Fibroblast of skin of right quadriceps (primary cell): ENCODE measurements around the gene SF3B6.
A peak's percentile ranks its signal among the peaks of the same experiment; 100 is the strongest.
"Not testable (repeated sequence)": the region's sequence is repeated elsewhere in the genome, so short reads cannot be mapped to it uniquely, and the experiment has no call there.

ENCODE experiments used
- DNase-seq: peaks from one replicate; pipeline ENCODE4 v3.0.0-alpha.2; 2013

The SF3B6 gene

DNA sequence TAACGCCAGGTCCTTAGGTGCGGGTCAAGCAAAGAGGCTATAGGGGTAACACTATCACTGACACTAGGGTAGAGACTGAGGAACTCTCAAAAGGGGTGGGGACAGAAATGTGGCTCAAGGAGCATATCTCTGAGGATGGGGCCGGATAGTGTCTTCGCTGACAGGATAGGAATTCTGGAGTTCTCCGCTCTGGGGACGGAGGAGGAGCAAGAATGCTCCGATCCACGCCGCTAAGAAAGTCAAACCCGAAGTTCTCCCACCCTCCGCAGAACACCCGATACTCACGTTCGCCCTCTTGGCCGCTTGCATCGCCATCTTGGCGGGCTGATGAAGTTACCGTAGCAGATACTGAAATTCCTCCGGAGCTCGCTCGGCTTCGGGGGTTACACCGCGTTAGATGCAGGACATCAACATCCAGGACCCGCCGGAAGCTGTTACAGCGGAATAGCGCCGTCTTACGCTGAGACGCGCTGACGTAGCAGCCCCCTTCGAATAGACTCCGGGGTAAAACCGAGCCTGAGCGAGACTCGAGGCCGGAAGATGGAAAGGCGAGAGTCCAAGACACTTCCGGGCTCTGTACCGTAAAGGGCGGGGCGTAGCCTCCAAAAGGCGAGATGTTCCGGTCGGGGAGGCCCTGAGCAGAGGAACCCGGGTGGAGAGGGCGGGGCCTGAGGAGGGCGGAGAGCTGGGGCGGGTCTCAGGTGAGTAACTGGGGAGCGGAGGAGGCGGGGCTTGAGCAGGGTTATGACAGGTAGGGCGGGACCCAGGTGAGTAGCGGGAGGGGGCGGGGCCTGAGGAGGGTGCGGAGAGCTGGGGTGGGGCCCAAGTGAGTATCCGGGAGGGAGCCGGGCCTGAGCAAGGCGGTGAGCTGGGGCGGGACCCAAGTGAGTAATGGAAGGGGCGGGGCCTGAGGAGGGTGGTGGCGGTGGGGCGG lies at the start of gene SF3B6:
SF3B6 (minus strand) TSS at position 412 of the 934 bp plus-strand sequence; CDS start at position 315, 97 bp downstream.
- peak; percentile 99 for DNase-seq

DNA sequence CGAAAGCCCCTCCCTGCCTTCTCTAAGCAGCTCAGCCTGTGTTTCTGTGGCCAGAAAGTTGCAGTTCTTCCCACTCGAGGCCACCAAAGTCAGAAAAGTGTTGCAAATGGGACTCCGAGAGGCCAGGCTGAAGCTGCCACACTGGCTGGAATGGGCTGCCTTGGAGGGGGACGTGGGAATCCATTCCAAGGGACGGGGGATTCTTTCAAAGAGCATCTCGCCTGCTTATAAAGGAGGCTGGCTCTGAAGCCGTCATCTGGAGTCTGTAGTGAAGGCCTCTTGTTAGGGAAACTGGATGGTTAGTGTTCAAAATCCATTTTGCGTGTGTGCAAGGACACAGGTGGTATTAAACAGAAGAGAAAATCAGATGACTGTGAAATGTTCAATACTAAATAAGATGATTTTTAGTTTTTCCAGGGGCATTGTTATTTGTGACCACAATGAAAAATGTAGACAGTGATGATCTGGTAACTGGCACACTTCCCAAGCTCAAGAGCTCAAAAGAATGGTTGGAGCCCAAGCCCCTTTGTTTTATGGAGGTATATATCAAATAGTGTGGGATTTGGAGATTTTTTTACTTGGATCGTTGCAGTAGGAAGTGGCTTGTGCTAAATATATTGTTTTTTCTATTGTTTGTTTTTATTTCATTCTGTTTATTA lies 47.9 kb upstream of the SF3B6 start:
- peak; percentile 39 for DNase-seq

DNA sequence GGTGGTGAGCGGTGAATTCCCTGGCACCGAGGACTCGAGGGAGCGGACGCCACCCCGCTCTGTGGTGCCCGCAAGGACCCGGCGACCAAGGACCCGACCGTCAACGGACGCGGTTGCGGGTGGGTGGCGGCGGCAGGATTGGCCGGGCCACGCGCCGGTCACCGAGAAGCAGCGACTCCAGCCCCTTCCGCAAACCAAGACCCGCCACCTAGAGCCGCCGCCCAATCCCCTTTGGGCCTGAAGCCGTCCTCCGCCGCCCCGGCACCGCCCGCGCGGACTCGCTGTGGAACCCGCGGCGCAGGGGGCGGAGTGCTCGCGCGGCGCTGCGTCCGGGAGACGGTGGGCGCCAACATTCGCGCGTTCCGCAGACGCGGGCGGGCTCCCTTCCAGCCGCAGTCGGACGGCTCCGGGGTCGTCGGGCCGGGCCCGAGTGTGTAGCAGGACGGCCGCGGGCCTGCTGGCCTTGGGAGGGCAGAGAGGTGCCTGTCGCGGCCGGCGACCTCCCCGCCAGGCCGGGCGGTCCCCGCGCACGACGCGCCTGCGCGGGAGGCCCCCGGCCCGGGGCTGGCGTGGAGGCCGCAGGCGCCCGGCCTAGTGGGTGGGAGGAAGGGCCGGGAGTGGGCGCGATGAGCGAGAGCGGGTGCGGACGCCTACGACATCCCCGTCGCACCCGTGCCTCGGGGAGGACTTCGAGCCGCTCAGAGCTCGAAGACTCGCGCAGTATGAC lies 47.2 kb upstream of the SF3B6 start, which contains the start of the genes FAM228B and PFN4:
FAM228B (plus strand) TSS at position 275 of the 727 bp plus-strand sequence. CDS start 893 bp downstream, outside the sequence.
PFN4 (minus strand) TSS at position 140 of the 727 bp plus-strand sequence. CDS start 799 bp downstream, outside the sequence.
- DNase-seq, result peak; percentile 83

GRCh38 chr2:24122366-24123194 lies 46.5 kb upstream of the SF3B6 start:
- DNase-seq, result no peak

- DNase-seq, result no peak
Observed at GRCh38 chr2:24121469-24121868, 45.3 kb upstream of the SF3B6 start.

DNA sequence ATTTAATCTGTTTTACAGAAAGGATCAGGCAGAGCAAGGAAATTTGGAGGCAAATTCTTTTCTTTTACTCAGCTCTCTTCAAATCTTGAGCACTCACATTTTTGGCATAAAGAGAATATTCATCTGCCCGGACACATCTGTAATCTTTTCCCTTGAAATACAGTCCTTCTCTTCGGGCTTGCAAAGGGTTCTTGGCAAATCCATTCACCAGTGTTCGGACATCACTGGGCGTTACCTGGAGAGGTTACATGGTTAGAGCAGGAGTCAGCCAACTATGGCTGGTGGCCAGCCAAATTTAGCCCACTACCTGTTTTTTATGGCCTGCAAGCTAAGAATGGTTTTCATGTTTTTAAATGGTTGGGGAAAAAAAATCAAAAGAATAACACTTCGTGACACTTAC lies 44.9 kb upstream of the SF3B6 start:
- no peak for DNase-seq

DNA sequence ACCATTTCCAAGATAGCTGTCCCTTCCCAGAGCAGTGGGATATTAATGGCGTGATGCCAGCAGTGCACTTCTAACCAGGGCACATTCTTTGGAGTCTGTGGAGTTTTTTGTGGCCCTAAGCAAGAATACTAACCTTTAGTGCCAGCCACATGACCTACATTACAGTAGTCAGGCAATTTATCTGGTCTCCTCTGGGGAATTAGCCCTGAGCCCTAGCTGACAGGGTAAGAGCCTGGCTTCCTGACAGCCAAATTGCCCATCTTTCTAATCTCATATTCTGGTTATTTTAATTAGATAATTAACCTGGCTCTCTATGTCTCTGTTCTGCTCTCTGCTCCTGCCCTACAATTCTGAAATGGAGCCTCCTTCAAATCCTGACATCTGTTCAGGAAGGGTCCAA lies 41.8 kb upstream of the SF3B6 start:
- no peak for DNase-seq

GRCh38 chr2:24115057-24115456 lies 38.9 kb upstream of the SF3B6 start:
- DNase-seq, result peak; percentile 51

- peak; percentile 60 for DNase-seq
Observed at GRCh38 chr2:24111407-24111901, 35.3 kb upstream of the SF3B6 start.

GRCh38 chr2:24110660-24111303 lies 34.7 kb upstream of the SF3B6 start:
- DNase-seq, result no peak

DNA sequence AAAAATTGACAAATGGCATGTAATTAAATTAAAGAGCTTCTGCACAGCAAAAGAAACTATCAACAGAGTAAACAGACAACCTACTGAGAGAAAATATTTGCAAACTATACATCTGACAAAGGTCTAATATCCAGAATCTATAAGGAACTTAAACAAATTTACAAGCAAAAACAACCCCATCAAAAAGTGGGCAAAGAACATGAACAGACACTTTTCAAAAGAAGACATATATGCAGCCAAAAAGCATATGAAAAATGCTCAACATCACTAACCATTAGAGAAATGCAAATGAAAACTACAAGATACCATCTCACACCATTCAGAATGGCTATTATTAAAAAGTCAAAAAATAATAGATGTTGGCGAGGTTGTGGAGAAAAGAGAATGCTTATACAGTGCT lies 33.3 kb upstream of the SF3B6 start:
- not testable (repeated sequence) for DNase-seq

GRCh38 chr2:24107336-24107735 lies 31.2 kb upstream of the SF3B6 start:
- DNase-seq, result no peak

DNA sequence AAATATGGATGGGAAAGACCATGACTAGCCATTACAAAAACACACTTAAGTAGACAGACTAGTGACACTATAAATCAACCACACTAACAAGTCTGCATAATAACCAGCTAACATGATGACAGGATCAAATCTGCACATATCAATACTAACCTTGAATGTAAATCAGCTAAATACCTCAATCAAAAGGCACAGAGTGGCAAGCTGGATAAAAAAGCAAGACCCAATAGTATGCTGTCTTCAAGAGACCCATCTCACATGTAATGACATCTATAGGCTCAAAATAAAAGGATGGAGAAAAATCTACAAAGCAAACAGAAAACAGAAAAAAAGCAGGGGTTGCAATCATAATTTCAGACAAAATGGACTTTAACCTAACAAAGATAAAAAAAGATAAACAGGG lies 30.7 kb upstream of the SF3B6 start:
- no peak for DNase-seq

- DNase-seq, result peak; percentile 41
Observed at GRCh38 chr2:24105816-24106215, 29.7 kb upstream of the SF3B6 start.

- no peak for DNase-seq
Observed at GRCh38 chr2:24104906-24105305, 28.8 kb upstream of the SF3B6 start.

DNA sequence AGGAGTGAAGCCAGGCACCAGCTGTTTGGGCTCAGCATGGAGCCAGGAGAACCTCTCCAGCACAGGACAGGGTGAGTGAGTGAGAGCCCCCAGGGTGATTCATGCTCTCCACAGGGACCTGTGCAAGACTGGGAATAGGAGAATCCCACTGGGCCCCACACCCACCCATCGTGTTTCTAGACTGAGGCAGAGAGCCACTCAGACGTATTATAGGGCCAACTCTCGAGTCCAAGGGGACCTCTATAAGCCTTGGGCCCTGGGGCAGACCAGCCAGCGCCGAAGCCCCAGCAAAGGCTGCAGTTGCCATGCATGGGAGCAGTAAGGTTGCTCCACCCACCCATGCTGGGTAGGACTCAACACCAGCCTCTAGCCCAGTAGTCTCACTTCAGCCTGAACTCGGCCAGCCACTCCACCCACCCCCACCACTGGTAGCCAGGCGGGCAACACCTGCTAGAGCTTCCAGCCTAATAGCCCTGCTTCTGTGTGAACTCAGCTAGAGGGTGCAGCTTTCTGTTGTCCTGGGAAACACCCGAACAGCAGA lies 28.1 kb upstream of the SF3B6 start:
- no peak for DNase-seq

- no peak for DNase-seq
Observed at GRCh38 chr2:24102677-24103076, 26.6 kb upstream of the SF3B6 start.

GRCh38 chr2:24101992-24102391 lies 25.9 kb upstream of the SF3B6 start:
- DNase-seq, result no peak

- not testable (repeated sequence) for DNase-seq
Observed at GRCh38 chr2:24100732-24101131, 24.6 kb upstream of the SF3B6 start.

DNA sequence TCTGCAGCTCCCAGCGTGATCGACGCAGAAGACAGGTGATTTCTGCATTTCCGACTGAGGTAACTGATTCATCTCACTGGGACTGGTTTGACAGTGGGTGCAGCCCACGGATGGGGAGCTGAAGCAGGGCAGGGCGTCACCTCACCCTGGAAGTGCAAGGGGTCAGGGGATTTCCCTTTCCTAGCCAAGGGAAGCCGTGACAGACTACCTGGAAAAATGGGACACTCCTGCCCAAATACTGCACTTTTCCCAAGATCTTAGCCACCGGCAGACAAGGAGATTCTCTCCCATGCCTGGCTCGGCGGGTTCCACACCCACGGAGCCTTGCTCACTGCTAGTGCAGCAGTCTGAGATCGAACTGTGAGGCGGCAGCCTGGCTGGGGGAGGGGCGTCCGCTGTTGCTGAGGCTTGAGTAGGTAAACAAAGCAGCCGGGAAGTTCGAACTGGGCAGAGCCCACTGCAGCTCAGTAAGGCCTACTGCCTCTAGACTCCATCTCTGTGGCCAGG lies 19.1 kb upstream of the SF3B6 start:
- not testable (repeated sequence) for DNase-seq

DNA sequence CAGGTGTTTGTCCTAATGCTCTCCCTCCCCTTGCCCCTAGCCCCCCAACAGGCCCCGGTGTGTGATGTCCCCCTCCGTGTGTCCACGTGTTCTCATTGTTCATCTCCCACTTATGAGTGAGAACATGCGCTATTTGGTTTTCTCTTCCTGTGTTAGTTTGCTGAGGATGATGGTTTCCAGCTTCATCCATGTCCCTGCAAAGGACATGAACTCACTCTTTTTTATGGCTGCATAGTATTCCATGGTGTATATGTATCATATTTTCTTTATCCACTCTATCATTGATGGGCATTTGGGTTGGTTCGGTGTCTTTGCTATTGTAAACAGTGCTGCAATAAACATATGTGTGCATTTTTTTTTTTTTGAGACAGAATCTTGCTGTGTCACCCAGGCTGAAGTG lies 17.1 kb upstream of the SF3B6 start:
- not testable (repeated sequence) for DNase-seq
